Measurements from ENCODE around the gene KRT33A. TPM values are rescaled to one million over a fixed set of nuclear protein-coding genes. Genes with fewer than 3 reads are reported as not detected.

KRT33A gene
- total RNA-seq, 4 donors from 2014 or later = not detected

DNA sequence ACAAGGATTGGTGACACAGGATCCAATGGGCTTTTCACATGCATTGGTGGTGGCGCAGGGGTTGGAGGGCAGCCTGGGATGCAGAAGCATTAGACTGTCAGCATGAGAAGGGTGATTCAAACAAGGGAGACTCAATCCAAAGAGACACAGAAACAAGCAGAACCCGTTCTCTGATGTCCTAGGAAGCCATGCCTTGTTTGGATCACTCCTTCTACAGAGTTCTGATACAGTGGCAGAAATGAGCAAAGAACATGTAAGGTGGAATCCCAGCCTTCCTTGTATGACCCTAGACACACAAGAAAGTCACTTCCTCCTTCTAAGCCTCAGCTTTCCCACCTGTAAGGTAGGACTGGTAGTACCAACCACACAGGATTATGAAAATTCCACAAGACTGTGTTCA lies 13.3 kb upstream of the KRT33A start:
- Histone ChIP-seq H3K4me1 (no peaks in the 10 kb centered on the region), H3K4me3 (no peak overlapping the region), H3K36me3 (no peaks in the 10 kb centered on the region), H3K27me3 (no peaks in the 10 kb centered on the region), H3K27ac (no peak overlapping the region), H3K9me3 (no peaks in the 10 kb centered on the region)
- no peak for TF ChIP-seq POLR2A (IDR thresholded peaks at IDR 0.05)
- no peak for TF ChIP-seq POLR2AphosphoS5 (IDR thresholded peaks at IDR 0.05)
- TF ChIP-seq, protein P1, sequence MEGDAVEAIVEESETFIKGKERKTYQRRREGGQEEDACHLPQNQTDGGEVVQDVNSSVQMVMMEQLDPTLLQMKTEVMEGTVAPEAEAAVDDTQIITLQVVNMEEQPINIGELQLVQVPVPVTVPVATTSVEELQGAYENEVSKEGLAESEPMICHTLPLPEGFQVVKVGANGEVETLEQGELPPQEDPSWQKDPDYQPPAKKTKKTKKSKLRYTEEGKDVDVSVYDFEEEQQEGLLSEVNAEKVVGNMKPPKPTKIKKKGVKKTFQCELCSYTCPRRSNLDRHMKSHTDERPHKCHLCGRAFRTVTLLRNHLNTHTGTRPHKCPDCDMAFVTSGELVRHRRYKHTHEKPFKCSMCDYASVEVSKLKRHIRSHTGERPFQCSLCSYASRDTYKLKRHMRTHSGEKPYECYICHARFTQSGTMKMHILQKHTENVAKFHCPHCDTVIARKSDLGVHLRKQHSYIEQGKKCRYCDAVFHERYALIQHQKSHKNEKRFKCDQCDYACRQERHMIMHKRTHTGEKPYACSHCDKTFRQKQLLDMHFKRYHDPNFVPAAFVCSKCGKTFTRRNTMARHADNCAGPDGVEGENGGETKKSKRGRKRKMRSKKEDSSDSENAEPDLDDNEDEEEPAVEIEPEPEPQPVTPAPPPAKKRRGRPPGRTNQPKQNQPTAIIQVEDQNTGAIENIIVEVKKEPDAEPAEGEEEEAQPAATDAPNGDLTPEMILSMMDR (IDR thresholded peaks at IDR 0.05) = no peak
- TF ChIP-seq EP300 (IDR thresholded peaks at IDR 0.05) = no peak
- 80 to 88% methylated on average over 1 to 2 of the region's 2 CpGs for WGBS, 2 donors (ENCODE audit: low coverage in 1 of 2)
- no peak for ATAC-seq

DNA sequence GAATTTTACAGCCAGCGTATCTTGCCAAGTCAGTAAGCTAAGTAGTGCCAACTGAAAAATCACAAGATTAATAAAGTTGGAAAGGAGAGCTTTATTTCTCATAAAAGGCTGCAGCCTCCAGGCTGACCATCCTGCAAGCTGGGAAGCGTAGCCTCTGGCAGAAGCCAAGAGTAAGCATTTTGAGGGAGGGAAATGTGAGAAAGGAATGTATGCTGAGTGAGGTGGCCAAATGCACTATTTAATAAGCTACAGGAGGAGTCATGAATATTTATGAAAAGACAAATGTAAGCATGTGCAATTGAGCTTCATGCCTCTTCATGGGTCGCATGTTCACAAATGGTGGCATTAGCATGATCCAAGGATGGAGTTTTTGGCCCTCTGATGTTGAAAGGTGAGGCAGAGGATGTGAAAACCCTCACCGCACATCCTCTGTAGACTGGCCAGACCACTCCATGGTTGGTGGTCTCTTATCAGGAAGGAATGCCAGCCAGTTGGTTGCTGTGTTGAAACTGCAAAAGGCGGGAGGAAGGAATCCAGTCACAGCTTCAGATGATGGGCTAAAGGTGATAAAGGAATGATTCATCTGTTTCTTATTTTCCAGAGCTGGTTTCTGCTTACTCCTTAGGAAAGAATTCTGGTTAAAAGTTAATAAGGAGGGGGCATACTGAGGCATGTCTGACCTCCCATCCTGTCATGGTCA lies 9.8 kb upstream of the KRT33A start:
- peaks cover 0 to 4% (median 0%) of the 10 kb centered on the region in 3 donors for H3K9me3 ChIP-seq
- no peak for ATAC-seq
- no peaks in the 10 kb centered on the region for H3K4me1 ChIP-seq
- H3K36me3 ChIP-seq = no peaks in the 10 kb centered on the region
- WGBS, 2 donors (ENCODE audit: low coverage in 1 of 2) = 67 to 76% methylated on average over 3 to 5 of the region's 5 CpGs
- H3K27me3 ChIP-seq = no peaks in the 10 kb centered on the region
- TF ChIP-seq EP300 (IDR thresholded peaks at IDR 0.05) (no peak), POLR2AphosphoS5 (IDR thresholded peaks at IDR 0.05) (no peak), POLR2A (IDR thresholded peaks at IDR 0.05) (no peak)
- TF ChIP-seq, protein P1 (IDR thresholded peaks at IDR 0.05) = no peak
- H3K4me3 ChIP-seq = no peak overlapping the region
- H3K27ac ChIP-seq = no peak overlapping the region

DNA sequence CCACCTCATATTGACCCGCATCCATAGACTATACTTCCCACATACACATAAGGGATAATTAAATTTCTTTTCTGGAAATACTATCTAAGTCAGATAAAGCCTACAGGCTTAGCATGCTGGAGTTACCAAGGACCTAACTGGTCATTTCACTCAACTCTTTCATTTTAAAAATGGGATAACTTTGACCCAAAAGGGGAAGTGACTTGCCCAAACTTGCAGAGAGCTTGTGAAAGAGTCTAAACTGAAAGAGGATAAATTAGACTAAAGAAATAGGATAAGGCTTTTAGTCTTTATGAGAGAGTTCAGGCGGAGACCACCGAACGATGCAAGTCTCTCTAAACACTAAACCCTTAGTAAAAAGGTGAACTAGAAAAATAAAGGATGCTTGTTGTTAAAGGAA lies 3.9 kb upstream of the KRT33A start:
- TF ChIP-seq POLR2AphosphoS5 (IDR thresholded peaks at IDR 0.05) (no peak), POLR2A (IDR thresholded peaks at IDR 0.05) (no peak), EP300 (IDR thresholded peaks at IDR 0.05) (no peak)
- TF ChIP-seq, protein P1 (IDR thresholded peaks at IDR 0.05) = no peak
- Histone ChIP-seq H3K4me3 (no peak overlapping the region), H3K27ac (no peak overlapping the region), H3K4me1 (no peaks in the 10 kb centered on the region), H3K9me3 (peaks cover 0 to 4% (median 0%) of the 10 kb centered on the region in 3 donors), H3K36me3 (no peaks in the 10 kb centered on the region), H3K27me3 (no peaks in the 10 kb centered on the region)
- WGBS, 2 donors (ENCODE audit: low coverage in 1 of 2) = 93 to 95% methylated on average over 4 of the region's 4 CpGs
- no peak for ATAC-seq

DNA sequence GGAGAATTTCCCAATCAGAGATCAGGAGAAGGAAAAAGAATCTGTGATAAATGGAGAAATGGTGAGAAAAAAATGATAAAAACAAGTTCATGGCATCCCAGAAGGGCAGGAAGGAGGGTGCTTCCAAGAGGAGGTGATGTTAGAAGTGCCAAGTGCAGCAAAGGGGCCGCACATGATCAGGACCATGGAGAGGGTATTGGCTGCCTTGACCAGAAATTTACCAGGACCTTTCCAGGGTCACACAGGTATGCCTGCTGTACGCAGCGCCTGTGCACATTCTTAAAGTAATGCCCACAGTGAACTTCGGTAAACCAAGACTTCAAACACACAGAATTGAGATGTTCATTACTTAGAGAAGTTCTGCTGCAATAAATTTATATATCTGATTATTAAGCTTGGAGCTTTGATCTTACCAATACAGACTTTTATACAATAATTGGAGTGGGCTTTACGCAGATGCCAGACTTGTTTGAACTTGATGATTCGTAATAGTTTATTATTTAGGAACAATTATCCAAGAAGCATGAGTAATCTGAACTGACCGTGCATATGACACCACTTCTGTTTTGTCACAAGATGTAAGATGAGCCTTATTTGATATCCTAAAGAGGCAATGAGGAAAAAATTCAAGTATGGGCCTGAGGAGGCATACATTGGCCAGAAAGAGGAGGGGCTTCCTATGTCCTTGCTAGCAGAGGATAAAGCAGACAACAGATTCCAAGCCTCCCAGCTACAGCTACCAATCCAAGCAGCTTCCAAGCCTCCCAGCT lies 2.2 kb upstream of the KRT33A start:
- TF ChIP-seq POLR2A (IDR thresholded peaks at IDR 0.05) (no peak), EP300 (IDR thresholded peaks at IDR 0.05) (no peak), POLR2AphosphoS5 (IDR thresholded peaks at IDR 0.05) (no peak)
- TF ChIP-seq, protein P1 (IDR thresholded peaks at IDR 0.05) = no peak
- 68 to 84% methylated on average over 6 to 7 of the region's 7 CpGs for WGBS, 2 donors (ENCODE audit: low coverage in 1 of 2)
- H3K36me3 ChIP-seq = no peaks in the 10 kb centered on the region
- H3K27me3 ChIP-seq = no peaks in the 10 kb centered on the region
- no peak overlapping the region for H3K4me3 ChIP-seq
- no peak for ATAC-seq
- no peak overlapping the region for H3K27ac ChIP-seq
- peaks cover 0 to 4% (median 0%) of the 10 kb centered on the region in 3 donors for H3K9me3 ChIP-seq
- no peaks in the 10 kb centered on the region for H3K4me1 ChIP-seq

Measured in gastroesophageal sphincter (tissue), 4 donors.